NB4 (cell line): Measurements from ENCODE around the gene KCNIP4.

Experiments
- MYC ChIP-seq: IDR thresholded peaks from 2 replicates; pipeline ENCODE4 v1.6.1; 2011; ENCODE audit warnings: low read depth, low read length
- POLR2A ChIP-seq: IDR thresholded peaks from 2 replicates; pipeline ENCODE4 v1.6.1; 2011; ENCODE audit warnings: mild to moderate bottlenecking; ENCODE audit not compliant: insufficient read length; ENCODE audit errors: extremely low read depth
- TF ChIP-seq, protein P1 (sequence below): IDR thresholded peaks from one replicate; pipeline ENCODE4 v1.5.1; 2012; ENCODE audit warnings: low read depth, low read length
- TF ChIP-seq, protein P2 (sequence below): IDR thresholded peaks from 2 replicates; pipeline ENCODE4 v1.6.1; 2011; ENCODE audit warnings: low read depth, low read length

DNA sequence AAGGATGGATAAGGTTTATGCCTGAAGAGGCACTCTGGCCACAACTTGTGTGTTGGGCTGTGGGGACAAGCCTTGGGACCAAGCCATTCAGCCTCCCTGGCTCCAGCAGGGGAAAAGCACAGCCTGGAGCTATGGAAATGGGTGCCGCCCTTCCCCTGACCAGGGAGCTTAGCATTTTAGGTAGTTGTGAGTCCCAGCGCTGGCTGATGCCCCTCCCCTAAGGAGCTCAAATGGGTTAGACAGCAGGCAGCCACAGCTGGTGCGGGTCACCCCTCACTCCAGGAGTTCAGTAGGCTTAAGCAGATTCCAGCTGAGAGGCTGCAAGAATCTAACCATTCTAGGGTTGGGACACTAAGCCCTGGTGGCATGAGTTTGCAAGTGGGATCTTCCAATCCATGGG lies 172.9 kb downstream of the KCNIP4 start:
- TF ChIP-seq, protein P1, sequence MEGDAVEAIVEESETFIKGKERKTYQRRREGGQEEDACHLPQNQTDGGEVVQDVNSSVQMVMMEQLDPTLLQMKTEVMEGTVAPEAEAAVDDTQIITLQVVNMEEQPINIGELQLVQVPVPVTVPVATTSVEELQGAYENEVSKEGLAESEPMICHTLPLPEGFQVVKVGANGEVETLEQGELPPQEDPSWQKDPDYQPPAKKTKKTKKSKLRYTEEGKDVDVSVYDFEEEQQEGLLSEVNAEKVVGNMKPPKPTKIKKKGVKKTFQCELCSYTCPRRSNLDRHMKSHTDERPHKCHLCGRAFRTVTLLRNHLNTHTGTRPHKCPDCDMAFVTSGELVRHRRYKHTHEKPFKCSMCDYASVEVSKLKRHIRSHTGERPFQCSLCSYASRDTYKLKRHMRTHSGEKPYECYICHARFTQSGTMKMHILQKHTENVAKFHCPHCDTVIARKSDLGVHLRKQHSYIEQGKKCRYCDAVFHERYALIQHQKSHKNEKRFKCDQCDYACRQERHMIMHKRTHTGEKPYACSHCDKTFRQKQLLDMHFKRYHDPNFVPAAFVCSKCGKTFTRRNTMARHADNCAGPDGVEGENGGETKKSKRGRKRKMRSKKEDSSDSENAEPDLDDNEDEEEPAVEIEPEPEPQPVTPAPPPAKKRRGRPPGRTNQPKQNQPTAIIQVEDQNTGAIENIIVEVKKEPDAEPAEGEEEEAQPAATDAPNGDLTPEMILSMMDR = no peak
- TF ChIP-seq, protein P2, sequence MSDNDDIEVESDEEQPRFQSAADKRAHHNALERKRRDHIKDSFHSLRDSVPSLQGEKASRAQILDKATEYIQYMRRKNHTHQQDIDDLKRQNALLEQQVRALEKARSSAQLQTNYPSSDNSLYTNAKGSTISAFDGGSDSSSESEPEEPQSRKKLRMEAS = no peak
- no peak for TF ChIP-seq POLR2A
- no peak for TF ChIP-seq MYC
